ENCODE measurements around the gene FAM136A.
A peak's percentile ranks its signal among the peaks of the same experiment; 100 is the strongest.

The FAM136A gene

DNA sequence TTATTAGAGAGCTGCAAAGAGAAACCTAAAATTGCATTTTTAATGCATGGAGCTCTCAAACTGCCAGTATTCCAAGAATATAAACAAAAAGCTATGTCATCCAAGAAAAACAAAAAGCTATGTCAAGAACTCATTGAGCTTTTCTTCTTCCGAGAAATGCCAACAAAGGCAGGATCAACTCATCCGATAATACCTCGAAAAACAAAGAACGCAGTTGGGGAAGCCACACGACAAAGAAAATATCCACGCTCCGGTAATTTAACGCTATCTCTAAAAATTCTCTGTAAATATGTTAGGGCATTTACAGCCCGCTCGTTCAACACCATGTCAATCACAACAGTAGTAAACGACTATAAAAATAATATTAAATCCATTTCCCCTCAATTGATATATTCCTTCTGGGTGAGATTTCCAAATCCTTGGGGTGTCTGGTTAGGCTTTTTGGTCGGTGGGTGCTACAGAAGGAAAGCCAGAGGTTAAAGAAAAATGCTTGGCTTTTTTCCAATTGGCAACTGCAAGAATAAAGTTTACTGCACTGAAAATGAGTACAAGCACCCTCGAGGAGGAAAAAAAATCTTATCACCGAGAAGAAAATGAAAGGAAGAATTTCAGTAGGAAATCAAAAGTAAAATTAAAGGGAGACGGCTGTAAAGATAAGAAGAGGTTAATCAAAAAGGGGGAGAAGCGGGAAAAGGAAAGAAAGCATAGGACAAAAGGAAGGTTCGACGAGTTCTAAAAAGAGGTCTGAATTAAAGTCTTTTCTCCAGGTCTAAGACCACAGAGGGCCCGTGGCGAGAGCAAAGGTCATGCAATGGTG, 54.3 kb downstream of the FAM136A start:
- TF ChIP-seq EGR1 (IDR thresholded peaks at IDR 0.05) (no peak), TAF1 (IDR thresholded peaks at IDR 0.05; ENCODE audit: low read depth) (no peak), NFIC (IDR thresholded peaks at IDR 0.05) (peak; percentile 58; the same call in 1 of the 2 replicates)

All from Ishikawa (cell line).